ENCODE data around the gene PHYH.
A peak's percentile ranks its signal among the peaks of the same experiment; 100 is the strongest.

The PHYH gene

GRCh38 chr10:13338390-13339110 lies 38.7 kb upstream of the PHYH start:
- peak overlapping the region; percentile 95 for H3K27ac ChIP-seq (ENCODE audit: low read length)
- no peak overlapping the region; the same call in 1 of the 2 replicates for H3K4me3 ChIP-seq (ENCODE audit: low read length)

GRCh38 chr10:13337827-13338196 lies 37.9 kb upstream of the PHYH start:
- Histone ChIP-seq H3K27ac (ENCODE audit: low read length) (peak overlapping the region; percentile 95), H3K36me3 (replicated peaks; ENCODE audit: low read depth, low read length) (peaks cover 53% of the 10 kb centered on the region), H3K9me3 (ENCODE audit: insufficient read depth, low read length) (no peaks in the 10 kb centered on the region), H3K4me2 (ENCODE audit: low read length) (peak overlapping the region; percentile 68; the same call in 1 of the 2 replicates), H3K9ac (ENCODE audit: low read length) (peak overlapping the region; percentile 35; the same call in 1 of the 2 replicates), H2AFZ (ENCODE audit: low read depth, low read length) (no peak overlapping the region), H3K27me3 (ENCODE audit: low read depth, low read length) (no peaks in the 10 kb centered on the region), H3K79me2 (ENCODE audit: low read length) (peaks cover 73% of the 10 kb centered on the region), H4K20me1 (ENCODE audit: insufficient read depth, low read length) (no peaks in the 10 kb centered on the region), H3K4me3 (ENCODE audit: low read length) (peak overlapping the region; percentile 6; the same call in 1 of the 2 replicates), H3K4me1 (ENCODE audit: low read length) (peaks cover 72% of the 10 kb centered on the region)
- TF ChIP-seq EZH2phosphoT487 (IDR thresholded peaks at IDR 0.05; ENCODE audit: low read depth) (no peak), CTCF (IDR thresholded peaks at IDR 0.05; ENCODE audit: low read depth, low read length) (no peak)

More at GRCh38 chr10:13338390-13339110, 38.7 kb upstream of the PHYH start:
- H3K9ac ChIP-seq (ENCODE audit: low read length), result peak overlapping the region; percentile 67; the same call in 1 of the 2 replicates
- no peaks in the 10 kb centered on the region for H4K20me1 ChIP-seq (ENCODE audit: insufficient read depth, low read length)
- H3K9me3 ChIP-seq (ENCODE audit: insufficient read depth, low read length), result no peaks in the 10 kb centered on the region
- peak overlapping the region; percentile 68 for H3K4me2 ChIP-seq (ENCODE audit: low read length)
- TF ChIP-seq EZH2phosphoT487 (IDR thresholded peaks at IDR 0.05; ENCODE audit: low read depth) (no peak), CTCF (IDR thresholded peaks at IDR 0.05; ENCODE audit: low read depth, low read length) (no peak)
- H3K36me3 ChIP-seq (replicated peaks; ENCODE audit: low read depth, low read length), result peaks cover 58% of the 10 kb centered on the region
- peaks cover 81% of the 10 kb centered on the region for H3K79me2 ChIP-seq (ENCODE audit: low read length)
- H2AFZ ChIP-seq (ENCODE audit: low read depth, low read length), result no peak overlapping the region
- H3K4me1 ChIP-seq (ENCODE audit: low read length), result peaks cover 72% of the 10 kb centered on the region
- no peaks in the 10 kb centered on the region for H3K27me3 ChIP-seq (ENCODE audit: low read depth, low read length)

GRCh38 chr10:13337128-13337826 lies 37.4 kb upstream of the PHYH start:
- TF ChIP-seq EZH2phosphoT487 (IDR thresholded peaks at IDR 0.05; ENCODE audit: low read depth) (no peak), CTCF (IDR thresholded peaks at IDR 0.05; ENCODE audit: low read depth, low read length) (no peak)
- Histone ChIP-seq H3K9me3 (ENCODE audit: insufficient read depth, low read length) (no peaks in the 10 kb centered on the region), H3K27ac (ENCODE audit: low read length) (peak overlapping the region; percentile 95), H3K27me3 (ENCODE audit: low read depth, low read length) (no peaks in the 10 kb centered on the region), H3K36me3 (replicated peaks; ENCODE audit: low read depth, low read length) (peaks cover 53% of the 10 kb centered on the region), H3K4me2 (ENCODE audit: low read length) (no peak overlapping the region), H3K4me3 (ENCODE audit: low read length) (no peak overlapping the region), H3K4me1 (ENCODE audit: low read length) (peaks cover 72% of the 10 kb centered on the region), H3K9ac (ENCODE audit: low read length) (no peak overlapping the region), H2AFZ (ENCODE audit: low read depth, low read length) (no peak overlapping the region), H4K20me1 (ENCODE audit: insufficient read depth, low read length) (no peaks in the 10 kb centered on the region), H3K79me2 (ENCODE audit: low read length) (peaks cover 68% of the 10 kb centered on the region)

- H3K27ac ChIP-seq (ENCODE audit: low read length), result peak overlapping the region; percentile 95
- H3K4me3 ChIP-seq (ENCODE audit: low read length), result peak overlapping the region; percentile 55
- H3K4me2 ChIP-seq (ENCODE audit: low read length), result peak overlapping the region; percentile 79
- H3K79me2 ChIP-seq (ENCODE audit: low read length), result peaks cover 60% of the 10 kb centered on the region
- H3K36me3 ChIP-seq (replicated peaks; ENCODE audit: low read depth, low read length), result peaks cover 61% of the 10 kb centered on the region
- H3K4me1 ChIP-seq (ENCODE audit: low read length), result peaks cover 62% of the 10 kb centered on the region
- no peak overlapping the region for H2AFZ ChIP-seq (ENCODE audit: low read depth, low read length)
- no peaks in the 10 kb centered on the region for H4K20me1 ChIP-seq (ENCODE audit: insufficient read depth, low read length)
- H3K9me3 ChIP-seq (ENCODE audit: insufficient read depth, low read length), result no peaks in the 10 kb centered on the region
- H3K27me3 ChIP-seq (ENCODE audit: low read depth, low read length), result no peaks in the 10 kb centered on the region
- H3K9ac ChIP-seq (ENCODE audit: low read length), result peak overlapping the region; percentile 70
- TF ChIP-seq EZH2phosphoT487 (IDR thresholded peaks at IDR 0.05; ENCODE audit: low read depth) (no peak), CTCF (IDR thresholded peaks at IDR 0.05; ENCODE audit: low read depth, low read length) (no peak)
Observed at GRCh38 chr10:13335881-13336280, 36.0 kb upstream of the PHYH start.
